NCI-H1105 treated with DMSO at 0.1 percent for 48 hours (cell line): ENCODE results near the gene LRBA.
A peak's percentile ranks its signal among the peaks of the same experiment; 100 is the strongest.
"Not testable (repeated sequence)": the region's sequence is repeated elsewhere in the genome, so short reads cannot be mapped to it uniquely, and the experiment has no call there.

Experiments
- DNase-seq: peaks from one replicate; lab custom pipeline; 2025; lab: John Stamatoyannopoulos, UW

The LRBA gene

DNA sequence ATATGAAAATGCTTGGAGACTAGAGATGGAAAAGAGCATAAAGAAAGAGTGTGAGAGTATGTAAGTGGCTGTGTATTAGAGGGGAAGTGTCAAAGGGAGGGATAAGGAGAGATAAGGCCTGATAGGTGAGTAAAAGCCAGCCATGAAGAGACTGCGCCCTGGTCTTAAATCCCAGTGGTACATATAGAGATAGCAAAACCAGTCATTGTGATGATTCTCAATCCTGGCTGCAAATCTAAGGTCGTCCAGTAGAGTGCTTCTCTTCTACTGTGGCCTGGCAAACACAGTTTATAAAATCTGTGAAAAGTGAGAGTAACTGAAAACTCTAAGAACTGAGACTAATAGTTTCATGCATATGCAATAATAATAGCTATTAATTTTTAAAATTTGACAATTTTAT, 346.3 kb downstream of the LRBA start:
- DNase-seq, result no peak

DNA sequence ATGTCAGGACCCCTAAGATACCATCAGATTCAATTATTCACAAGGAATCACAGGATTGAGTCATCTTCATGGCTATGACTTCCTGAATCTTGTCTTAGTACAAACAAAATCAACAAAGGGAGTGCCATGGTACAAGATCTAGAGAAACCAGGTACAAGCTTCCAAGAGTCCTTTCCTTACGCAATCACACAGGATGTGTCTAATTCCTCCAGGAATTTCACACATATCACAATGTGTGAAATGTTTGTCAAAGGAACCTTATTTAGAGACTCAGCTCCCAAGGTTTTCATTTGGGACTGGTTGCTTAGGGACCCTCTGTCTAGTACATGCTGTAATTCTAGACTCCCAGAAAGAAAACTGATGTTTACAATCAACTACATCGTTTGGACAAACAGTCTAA, 350.1 kb downstream of the LRBA start:
- DNase-seq, result no peak

DNA sequence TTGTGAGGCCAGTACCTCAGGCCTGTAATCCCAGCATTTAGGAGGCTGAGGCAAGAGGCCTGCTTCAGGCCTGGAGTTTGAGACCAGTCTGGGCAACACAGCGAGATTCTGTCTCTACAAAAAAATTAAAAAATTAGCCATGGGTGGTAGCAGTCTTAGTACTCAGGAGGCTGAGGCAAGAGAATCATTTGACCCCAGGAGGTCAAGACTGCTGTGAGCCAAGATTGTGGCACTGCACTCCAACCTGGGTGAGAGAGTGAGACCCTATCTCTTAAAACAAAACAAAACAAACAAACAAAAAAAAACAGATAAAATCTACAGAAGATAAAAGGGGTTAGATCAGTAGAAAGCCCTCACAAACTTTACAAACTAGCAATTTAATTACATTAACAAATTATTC, 352.4 kb downstream of the LRBA start:
- no peak for DNase-seq

DNA sequence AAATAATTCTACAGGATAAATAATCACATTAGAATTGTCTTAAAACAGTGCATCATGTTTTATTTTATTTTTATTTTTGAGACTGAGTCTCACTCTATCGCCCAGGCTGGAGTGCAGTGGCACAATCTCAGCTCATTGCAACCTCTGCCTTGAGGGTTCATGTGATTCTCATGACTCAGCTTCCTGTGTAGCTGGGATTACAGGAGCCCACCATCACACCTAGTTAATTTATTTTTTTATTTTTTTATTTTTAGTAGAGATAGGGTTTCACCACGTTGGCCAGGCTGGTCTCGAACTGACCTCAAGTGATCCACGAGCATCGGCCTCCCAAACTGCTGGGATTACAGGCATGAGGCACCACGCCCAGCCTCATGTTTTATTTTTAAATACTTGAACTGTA, 353.5 kb downstream of the LRBA start:
- DNase-seq, result not testable (repeated sequence)

GRCh38 chr4:150658258-150658657, 356.8 kb downstream of the LRBA start:
- not testable (repeated sequence) for DNase-seq

GRCh38 chr4:150656891-150657290, 358.2 kb downstream of the LRBA start:
- DNase-seq, result no peak

GRCh38 chr4:150650751-150651150, 364.3 kb downstream of the LRBA start:
- peak; percentile 26 for DNase-seq

DNA sequence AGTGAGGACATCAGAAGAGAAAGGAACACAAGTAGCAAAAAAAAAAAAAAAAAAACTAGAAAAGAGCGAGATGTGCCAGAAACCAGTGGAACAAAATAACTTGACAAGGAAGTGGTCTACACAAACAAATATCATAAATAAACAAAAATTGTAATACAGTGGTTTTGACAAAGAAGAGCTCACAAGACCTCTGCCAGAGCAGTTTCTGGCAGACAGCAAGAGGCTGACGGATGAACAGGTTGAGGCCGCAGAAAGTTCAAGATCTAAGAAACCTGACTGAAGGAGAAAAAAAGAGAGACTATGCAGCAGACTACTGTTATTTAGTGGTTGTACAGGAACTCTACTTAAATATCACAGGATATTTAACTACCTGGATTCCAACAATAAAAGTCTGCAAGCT, 367.0 kb downstream of the LRBA start:
- DNase-seq, result no peak

- no peak for DNase-seq
Measured at GRCh38 chr4:150647008-150647407, 368.1 kb downstream of the LRBA start.

DNA sequence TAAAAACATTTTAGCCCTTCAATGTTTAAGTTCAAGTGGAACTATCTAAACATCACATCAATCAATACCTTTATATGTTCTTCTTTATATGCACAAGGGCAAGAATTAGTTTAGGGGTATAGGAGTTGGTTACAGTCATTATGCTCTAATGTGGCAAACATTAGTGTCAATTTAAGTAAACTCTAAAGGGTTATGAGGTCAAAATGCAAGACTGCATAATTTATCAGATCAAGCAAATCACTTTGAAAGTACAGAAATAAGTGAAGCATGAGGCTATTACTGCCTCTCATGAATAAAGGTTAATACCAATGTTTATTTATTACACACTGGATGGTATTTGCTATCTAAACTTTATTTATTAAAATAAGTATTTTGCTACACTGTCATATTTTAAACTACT, 373.5 kb downstream of the LRBA start:
- no peak for DNase-seq

DNA sequence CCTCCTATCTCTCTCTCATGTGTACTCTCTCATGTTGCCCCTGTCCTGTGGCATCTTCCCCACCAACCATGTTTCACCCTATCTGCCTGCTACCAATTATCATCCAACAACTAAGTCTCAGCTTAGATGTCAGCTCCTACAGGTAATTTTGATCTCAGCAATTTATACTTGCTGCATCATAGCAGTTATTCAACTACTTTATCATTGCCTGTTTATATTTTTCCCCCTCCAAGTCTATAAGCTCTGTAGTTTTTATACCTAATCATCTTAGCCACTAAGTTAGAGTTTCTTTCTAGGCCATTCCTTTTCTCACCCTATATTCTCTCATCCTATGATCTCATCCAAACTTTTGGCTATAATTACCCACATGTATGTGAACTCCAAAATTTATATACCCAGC, 382.4 kb downstream of the LRBA start:
- no peak for DNase-seq

DNA sequence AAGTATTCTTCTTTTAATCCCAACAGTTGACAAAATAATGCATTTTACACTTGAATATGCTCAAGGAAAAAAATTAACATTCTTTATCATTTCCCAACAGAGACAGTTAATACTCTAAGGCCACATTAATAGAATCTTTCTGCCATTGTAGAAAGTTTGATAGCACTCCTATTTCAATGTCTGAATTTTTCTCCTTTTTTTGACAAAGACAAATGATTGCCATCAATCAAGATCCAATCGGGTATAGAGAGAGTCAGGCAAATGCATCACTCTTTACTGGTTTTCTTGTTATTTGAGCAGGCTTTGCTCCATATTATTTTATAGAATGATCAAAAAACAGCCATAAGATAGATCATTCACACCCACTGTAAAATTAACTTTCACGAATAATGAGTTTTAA, 387.0 kb downstream of the LRBA start:
- DNase-seq, result no peak

DNA sequence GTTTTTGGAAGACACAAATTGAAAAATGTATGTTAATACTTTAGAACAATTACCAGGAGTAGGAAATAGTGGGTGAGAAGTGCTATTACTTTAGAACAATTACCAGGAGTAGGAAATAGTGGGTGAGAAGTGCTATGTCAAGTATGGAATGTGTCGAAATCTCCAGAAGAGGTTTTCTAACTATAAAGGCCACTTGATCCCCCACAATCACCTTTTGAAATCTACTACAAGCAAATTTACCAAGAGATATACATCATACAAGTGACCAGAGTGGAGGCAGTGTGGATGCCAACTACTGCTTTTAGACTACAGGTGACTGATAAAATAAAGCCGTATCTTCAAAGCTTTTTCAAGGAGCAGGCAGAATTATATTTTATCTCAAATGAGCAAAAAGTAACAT, 390.1 kb downstream of the LRBA start:
- no peak for DNase-seq

GRCh38 chr4:150624055-150624454, 391.0 kb downstream of the LRBA start:
- no peak for DNase-seq

GRCh38 chr4:150619042-150619441, 396.0 kb downstream of the LRBA start:
- no peak for DNase-seq

DNA sequence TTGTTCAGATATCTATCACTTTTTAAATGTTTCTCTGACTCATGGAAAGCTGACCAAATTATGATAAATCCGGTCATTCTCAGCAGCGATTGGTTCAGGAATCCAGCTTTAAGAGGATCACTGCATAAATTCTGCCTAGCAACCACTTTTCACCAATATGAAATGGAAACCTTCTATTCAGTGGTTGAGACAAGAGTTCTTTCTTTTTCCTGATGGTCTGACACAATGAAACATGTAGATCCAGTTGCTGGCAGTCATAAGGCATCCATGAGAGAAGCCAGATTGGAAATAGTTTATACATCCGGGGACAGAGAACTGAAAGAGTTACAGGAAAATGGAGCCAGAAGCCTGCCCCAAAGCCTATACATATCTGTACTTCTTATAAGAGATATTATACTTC, 406.0 kb downstream of the LRBA start:
- no peak for DNase-seq

- no peak for DNase-seq
Measured at GRCh38 chr4:150600812-150601445, 414.2 kb downstream of the LRBA start.

- DNase-seq, result no peak
Measured at GRCh38 chr4:150599547-150599946, 415.5 kb downstream of the LRBA start.

GRCh38 chr4:150598909-150599308, 416.2 kb downstream of the LRBA start:
- no peak for DNase-seq

GRCh38 chr4:150593996-150594395, 421.1 kb downstream of the LRBA start:
- DNase-seq, result peak; percentile 54

DNA sequence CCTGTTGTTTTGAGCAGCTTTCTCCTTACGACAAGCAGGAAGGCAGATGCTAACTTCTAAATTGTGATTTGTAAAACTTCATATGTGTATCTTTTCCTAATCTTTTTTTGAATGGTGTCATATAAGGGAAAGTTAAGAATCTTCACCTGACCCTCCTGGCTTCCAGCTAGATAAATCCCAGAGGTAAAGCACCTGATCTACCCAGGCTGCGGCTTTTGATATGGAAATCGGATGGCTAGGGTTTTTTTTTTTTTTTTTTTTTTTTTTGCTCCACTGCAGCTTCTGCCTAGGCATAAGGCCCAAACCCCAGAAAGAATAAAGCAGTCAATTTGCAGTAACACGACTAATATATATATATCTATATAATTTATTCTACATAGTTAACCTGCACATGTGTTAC, 423.2 kb downstream of the LRBA start:
- no peak for DNase-seq

GRCh38 chr4:150591406-150591805, 423.7 kb downstream of the LRBA start:
- no peak for DNase-seq

GRCh38 chr4:150590631-150591030, 424.5 kb downstream of the LRBA start:
- no peak for DNase-seq

- no peak for DNase-seq
Measured at GRCh38 chr4:150589157-150589556, 425.9 kb downstream of the LRBA start.

DNA sequence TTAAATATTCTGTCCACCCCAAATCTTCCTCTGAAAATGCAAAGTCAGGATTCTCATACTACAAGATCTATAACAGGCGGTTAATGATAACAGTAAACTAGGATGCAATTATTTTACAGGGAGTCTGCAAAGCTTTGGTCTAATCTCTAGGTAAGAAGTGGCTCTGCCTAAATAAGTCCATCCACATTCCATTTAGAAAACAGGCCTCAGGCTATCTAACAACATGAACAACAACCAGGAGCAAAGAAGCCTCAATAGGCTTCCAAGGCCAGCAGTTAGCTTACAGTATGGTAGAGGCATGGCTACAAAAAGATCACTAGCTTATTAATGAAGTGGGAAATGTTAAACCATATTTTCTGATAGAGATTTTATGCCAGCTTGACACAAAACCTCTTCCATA, 426.8 kb downstream of the LRBA start:
- DNase-seq, result no peak
